Dermis blood vessel endothelial cell (primary cell): ENCODE results near the gene KCNJ18. TPM values are rescaled to one million over a fixed set of nuclear protein-coding genes. Genes with fewer than 3 reads are reported as not detected.
"Not testable (repeated sequence)": the region's sequence is repeated elsewhere in the genome, so short reads cannot be mapped to it uniquely, and the experiment has no call there.

Source experiments
- DNase-seq: peaks from one replicate; pipeline ENCODE4 v3.0.0; 2010
- total RNA-seq: library from RNA; depleted of rRNA; stranded (reverse); fragments of >200 nt; gene quantifications from 2 replicates; pipeline ENCODE4 v1.2.3, GENCODE V29; 2014

Gene KCNJ18
- not detected in 2 replicates for total RNA-seq

GRCh38 chr17:21691883-21692703, at the start of gene KCNJ18:
KCNJ18 (plus strand) TSS chr17:21692523; CDS start chr17:21702787, 10,264 bp downstream.
- DNase-seq = not testable (repeated sequence)

GRCh38 chr17:21648125-21648524, 44.2 kb upstream of the KCNJ18 start:
- DNase-seq = not testable (repeated sequence)

DNA sequence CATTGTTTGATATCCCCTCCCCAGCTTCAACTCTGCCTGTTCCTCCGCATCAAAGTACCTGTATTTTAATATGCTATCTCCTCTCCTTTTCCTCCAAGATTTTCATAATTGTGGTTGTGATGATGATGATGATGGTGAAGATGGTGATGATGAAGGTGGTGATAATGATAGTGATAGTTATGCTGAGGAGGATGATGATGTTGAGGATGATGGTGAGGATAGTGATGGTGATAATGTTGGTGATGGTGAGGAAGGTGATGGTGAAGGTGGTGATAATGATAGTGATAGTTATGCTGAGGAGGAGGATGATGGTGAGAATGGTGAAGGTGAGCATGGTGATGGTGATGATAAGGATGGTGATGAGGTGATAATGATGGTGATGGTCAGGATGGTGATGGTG, 42.3 kb upstream of the KCNJ18 start:
- DNase-seq = not testable (repeated sequence)

GRCh38 chr17:21652049-21652448, 40.3 kb upstream of the KCNJ18 start:
- not testable (repeated sequence) for DNase-seq

DNA sequence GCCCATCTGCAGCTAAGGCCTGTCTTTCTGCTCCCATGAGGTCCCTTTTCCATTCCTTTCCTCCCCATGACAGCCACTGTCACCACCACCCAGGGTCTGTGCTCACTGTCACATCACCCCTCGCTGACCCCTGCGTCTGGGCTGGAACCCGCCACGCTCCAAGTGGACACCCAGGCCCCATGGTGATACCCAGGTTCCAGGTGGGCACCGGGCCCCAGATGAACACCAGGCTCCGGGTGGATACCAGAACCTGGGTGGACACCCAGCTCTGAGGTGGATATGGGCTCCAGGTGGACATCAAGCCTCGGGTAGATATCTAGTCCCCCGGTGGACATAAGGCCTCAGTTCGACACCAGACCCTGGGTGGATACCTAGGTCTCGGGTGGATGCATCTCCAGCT, 39.1 kb upstream of the KCNJ18 start:
- not testable (repeated sequence) for DNase-seq

DNA sequence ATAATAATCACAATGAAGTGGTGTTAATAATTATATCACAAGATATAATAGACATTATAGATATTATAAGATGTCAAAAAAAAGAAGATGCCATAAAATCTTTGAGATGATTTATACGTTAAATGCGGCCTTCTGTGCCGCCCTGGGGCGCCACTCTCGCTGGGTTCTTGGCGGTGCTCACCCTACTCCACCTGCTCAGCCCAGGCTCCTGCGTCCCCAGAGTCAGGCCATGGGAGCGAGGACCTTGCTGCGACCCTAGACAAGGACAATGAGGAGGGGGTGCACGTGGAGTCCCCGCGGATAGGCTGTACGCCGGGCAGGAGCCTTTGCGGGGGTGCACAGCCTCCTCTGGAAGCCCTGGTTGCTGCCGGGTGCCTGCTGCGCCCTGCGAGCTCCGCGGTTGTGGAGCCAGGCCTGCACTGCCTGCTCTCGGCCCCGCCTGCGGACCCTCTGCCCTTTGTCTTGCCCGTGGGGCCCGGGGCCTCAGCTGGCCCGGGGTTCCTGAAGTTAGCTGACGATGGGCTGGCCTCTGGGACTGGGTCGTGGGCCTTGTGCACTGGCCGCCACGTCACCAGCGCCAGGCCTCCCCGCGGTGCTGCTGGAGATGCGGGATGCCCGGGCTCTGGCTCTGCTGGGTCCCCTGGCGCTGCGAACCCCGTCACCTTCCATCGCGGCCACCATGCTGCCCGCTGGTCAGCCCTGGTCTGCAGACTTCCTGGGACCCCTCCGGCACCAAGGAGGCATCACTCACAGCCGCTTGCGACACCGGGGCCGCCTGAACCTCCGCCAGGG, 35.6 kb upstream of the KCNJ18 start:
- DNase-seq = not testable (repeated sequence)

DNA sequence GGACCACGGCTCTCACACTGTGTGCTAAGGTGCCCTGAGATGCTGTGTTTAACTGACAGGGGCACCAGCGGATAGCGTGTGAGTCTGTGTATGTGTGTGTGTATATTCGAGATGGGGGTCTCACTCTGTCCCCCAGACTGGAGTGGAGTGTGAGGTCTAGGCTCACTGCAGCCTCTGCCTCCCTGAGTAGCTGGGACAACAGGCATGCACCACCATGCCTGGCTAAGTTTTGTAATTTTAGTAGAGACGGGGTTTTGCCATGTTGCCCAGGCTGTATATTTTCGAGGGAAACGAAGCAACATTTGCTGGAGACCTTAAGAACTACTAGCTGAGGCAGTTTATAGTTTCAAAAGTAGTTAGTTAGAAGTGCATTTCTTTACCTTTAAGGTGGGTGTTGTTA, 32.7 kb upstream of the KCNJ18 start:
- DNase-seq = not testable (repeated sequence)

GRCh38 chr17:21661455-21661854, 30.9 kb upstream of the KCNJ18 start:
- not testable (repeated sequence) for DNase-seq

- not testable (repeated sequence) for DNase-seq
Measured at GRCh38 chr17:21663166-21663565, 29.2 kb upstream of the KCNJ18 start.

DNA sequence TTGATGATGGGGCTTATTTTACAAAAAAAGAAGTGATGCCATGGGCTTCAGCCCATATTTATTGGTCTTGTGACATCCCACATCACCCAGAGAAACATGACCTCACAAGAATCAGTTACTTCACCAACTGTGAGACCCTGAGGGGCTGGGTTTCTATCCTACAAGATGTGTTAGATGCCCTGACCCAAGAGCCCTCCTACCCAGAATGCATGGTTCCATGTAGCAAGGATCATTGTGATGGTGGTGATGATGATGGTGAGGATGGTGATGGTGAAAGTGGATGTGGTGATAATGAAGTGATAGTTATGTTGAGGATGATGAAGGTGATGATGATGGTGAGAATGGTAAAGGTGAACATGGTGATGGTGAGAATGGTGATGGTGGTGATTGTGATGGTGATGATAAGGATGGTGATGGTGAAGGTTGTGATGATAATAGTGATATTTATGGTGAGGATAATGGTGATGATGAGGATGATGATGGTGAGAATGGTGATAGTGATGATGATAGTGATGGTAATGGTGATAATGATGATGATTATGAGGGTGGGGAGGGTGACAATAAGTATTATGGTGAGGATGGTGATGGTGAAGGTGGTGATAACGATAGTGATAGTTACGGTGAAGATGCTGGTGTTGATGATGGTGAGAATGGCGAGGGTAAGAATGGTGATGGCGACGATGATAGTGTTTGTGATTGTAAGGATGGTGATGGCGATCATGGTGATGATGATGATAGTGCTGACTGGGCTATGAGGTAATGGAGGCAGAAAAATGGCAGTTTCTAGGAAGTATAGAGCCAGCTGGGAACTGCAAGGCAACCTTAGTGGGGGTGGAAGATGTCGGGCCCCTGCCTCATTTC, 28.5 kb upstream of the KCNJ18 start:
- not testable (repeated sequence) for DNase-seq

- DNase-seq = not testable (repeated sequence)
Measured at GRCh38 chr17:21665171-21665570, 27.2 kb upstream of the KCNJ18 start.

GRCh38 chr17:21665935-21666493, 26.3 kb upstream of the KCNJ18 start:
- DNase-seq = not testable (repeated sequence)

GRCh38 chr17:21666711-21667412, 25.5 kb upstream of the KCNJ18 start:
- not testable (repeated sequence) for DNase-seq

GRCh38 chr17:21667413-21668117, 24.8 kb upstream of the KCNJ18 start:
- not testable (repeated sequence) for DNase-seq

GRCh38 chr17:21668118-21668488, 24.2 kb upstream of the KCNJ18 start:
- not testable (repeated sequence) for DNase-seq

DNA sequence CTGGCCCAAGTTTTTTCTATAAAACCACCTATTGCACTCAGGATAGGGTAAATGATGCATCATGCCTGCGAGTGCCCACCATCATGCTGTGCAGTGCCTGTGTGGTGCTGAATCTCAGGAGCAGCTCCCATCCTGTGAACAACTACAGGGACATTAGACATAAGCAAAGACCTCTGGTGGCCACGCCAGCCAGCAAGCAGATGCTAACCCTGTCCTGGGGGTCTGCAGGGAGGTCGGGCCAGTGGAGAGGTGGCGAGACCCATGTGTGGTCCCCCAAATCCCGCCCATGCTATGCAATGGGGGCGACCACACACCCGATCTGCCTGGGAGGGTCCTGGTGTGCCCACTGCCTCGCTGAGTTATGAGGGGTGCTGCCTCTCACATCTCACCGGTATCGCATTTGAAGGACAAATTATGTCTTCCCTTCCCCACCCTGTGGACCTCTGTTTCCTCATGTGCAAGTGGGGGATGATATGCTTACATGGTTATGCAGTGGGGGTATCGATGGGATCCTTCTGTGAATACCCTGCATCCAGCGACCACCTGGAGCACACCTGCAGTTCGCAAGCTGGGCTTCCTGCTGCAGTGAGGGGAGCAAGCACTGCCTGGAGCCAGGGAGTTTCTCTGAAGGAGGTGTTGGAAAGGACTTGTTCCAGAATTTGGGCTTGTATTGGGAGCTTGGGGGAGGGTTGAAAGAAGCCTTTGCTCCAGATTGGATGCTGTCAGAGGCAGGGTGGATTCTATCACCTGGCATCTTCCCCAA, 23.4 kb upstream of the KCNJ18 start:
- DNase-seq = not testable (repeated sequence)

DNA sequence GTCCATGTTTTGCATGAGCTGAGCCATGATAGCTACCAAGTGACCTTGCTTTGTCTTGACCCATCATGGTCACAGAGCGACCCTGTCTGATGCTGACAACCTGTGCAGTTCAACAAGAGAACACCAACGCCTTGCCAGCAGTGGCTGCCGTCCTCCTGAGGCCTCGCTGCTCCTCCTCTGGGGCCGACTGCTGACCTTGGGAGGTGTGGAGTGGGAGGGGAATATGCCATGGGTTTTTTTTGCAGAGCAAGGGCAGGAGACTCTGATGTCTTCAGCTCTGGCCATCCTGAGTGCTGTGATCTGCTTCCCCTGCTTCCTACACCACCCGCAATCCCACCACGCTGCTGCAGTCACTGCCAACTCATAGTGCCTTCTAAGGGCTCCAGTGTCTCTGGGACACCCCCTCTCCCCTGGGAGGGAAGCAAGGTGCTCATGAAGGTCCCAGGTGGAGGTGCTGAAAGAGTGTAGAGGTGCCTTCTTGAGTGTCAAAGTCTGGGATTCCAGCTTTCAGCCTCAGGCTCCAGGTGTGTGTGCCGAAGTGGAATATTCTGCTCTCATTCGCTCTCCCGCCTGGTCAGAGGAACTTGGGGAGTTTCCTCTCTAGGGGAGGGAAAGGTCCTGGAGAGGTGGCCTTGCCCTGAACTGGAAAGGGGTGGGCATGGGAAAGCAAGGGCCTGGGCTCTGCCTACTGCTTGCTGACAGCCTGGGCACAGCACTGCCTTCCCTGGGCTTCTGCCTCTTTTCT, 22.5 kb upstream of the KCNJ18 start:
- DNase-seq = not testable (repeated sequence)

DNA sequence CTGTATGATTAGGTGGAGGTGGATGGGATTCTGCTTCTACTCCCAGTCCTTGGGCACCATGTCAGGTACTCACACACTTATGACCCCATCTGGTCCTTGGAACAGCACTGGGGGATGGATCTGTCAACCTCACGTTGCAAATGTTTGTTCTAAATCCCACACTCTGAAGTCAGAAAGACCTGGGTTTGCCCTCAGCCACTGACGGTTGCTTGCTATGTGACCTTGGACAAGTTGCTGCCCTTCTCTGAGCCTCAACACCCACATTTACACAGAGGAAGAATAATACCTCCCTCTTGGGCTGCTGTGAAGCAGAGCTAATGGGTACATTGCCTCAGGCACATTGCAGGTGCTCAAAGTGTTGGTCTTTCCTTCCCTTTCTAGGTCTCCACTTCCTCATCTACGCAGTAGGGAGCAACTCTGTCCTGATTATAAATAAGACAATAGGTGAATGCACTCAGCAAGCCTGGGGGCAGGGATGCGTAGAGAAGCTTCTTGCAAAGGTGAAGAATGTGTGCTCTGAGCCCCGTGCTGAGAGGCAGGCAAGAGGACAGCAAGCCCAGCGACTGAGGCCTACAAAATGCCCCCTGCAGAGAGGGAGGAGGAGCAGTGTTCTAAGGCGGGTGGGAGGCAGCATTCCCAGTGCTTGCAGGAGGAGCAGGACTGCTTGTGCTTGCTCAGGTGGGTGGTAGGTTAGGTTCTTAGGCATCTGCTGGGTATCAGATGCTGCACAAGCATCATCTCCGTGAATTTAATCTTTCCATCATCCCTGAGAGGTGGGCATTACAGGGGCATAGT, 21.8 kb upstream of the KCNJ18 start:
- not testable (repeated sequence) for DNase-seq
